GM12878 (cell line): ENCODE measurements around the gene SLC29A4. TPM values are rescaled to one million over a fixed set of nuclear protein-coding genes. Genes with fewer than 3 reads are reported as not detected.
A peak's percentile ranks its signal among the peaks of the same experiment; 100 is the strongest.

ENCODE experiments used
- ATAC-seq: fragments of 200-7000 bp; cut with Tn5 transposase; 3 replicates; pipeline ENCODE4 v1.9.1; 2020; ENCODE audit warnings: mild to moderate bottlenecking, moderate library complexity
- BruUV-seq: library from RNA; stranded (reverse); fragments of 400-500 nt; replicated peaks from 2 replicates; lab custom pipeline; 2021; lab: Mats Ljungman, UMichigan
- CTCF ChIA-PET: fragments of 300-600 bp; sonication (Branson Sonifier 250); formaldehyde crosslinking; extraction: SDS; loops from one replicate; lab custom pipeline; 2021; ENCODE audit warnings: inconsistent platforms; lab: Yijun Ruan, JAX
- POLR2A ChIA-PET: fragments of 350-600 bp; formaldehyde crosslinking; extraction: SDS; loops from one replicate; lab custom pipeline; 2021; ENCODE audit warnings: inconsistent platforms; lab: Charles Lee
- RAD21 ChIA-PET: fragments of 300-600 bp; sonication (Branson Sonifier 250); formaldehyde crosslinking; loops from one replicate; lab custom pipeline; 2023; ENCODE audit warnings: antibody characterized with exemption; ENCODE audit not compliant: unreplicated experiment; lab: Charles Lee
- SMC1A ChIA-PET: fragments of 300-600 bp; sonication (Branson Sonifier 250); formaldehyde crosslinking; loops from one replicate; lab custom pipeline; 2023; ENCODE audit not compliant: unreplicated experiment, uncharacterized antibody; lab: Charles Lee
- DNase-seq: peaks from one replicate; pipeline ENCODE4 v3.0.0-alpha.2; 2011; ENCODE audit warnings: low read depth, low spot score
- FAIRE-seq: peaks from 3 replicates; lab custom pipeline; 2011; peaks lifted over from hg19 to GRCh38; lab: Jason Lieb, UNC
- H2AFZ ChIP-seq: 2 replicates; pipeline ENCODE4 v1.6.0; 2011; ENCODE audit warnings: low read depth, low read length, control low read depth; ENCODE audit not compliant: control insufficient read depth
- H3K27ac ChIP-seq: 2 replicates; pipeline ENCODE4 v1.5.1; 2011; ENCODE audit warnings: control low read depth; ENCODE audit not compliant: control insufficient read depth, insufficient read depth
- H3K27me3 ChIP-seq, 2 experiments: replicated peaks in 1 of 2; 2 replicates each; pipeline versions ENCODE4 v1.6.0 to v1.6.1; 2011; ENCODE audit warnings: low read length in 1 of 2; ENCODE audit not compliant: control insufficient read depth in 2 of 2, insufficient read depth in 2 of 2
- H3K36me3 ChIP-seq, 2 experiments: 2 replicates each; pipeline ENCODE4 v1.5.1; 2011; ENCODE audit warnings: low read length in 1 of 2; ENCODE audit not compliant: control insufficient read depth in 2 of 2, insufficient read depth in 2 of 2
- H3K4me1 ChIP-seq: 2 replicates; pipeline ENCODE4 v1.6.1; 2011; ENCODE audit warnings: mild to moderate bottlenecking, low read length, moderate library complexity, mixed read lengths; ENCODE audit not compliant: control insufficient read depth, insufficient read depth
- H3K4me2 ChIP-seq: 2 replicates; pipeline ENCODE4 v1.6.0; 2011; ENCODE audit warnings: control low read depth; ENCODE audit not compliant: control insufficient read depth, insufficient read depth
- H3K4me3 ChIP-seq: fragments of 200-600 bp; sonication (generic); 2 replicates; pipeline ENCODE4 v1.5.1; 2016
- H3K79me2 ChIP-seq: 2 replicates; pipeline ENCODE4 v1.6.0; 2011; ENCODE audit warnings: low read length; ENCODE audit not compliant: control insufficient read depth, insufficient read depth
- H3K9ac ChIP-seq: 2 replicates; pipeline ENCODE4 v1.8.0; 2011; ENCODE audit warnings: low read length, control low read depth, mixed read lengths; ENCODE audit not compliant: control insufficient read depth, insufficient read depth
- H3K9me3 ChIP-seq: replicated peaks from 3 replicates; pipeline ENCODE4 v1.5.1; 2011; ENCODE audit warnings: mild to moderate bottlenecking, low read length; ENCODE audit not compliant: control insufficient read depth, insufficient read depth
- H4K20me1 ChIP-seq: 2 replicates; pipeline ENCODE4 v1.6.0; 2011; ENCODE audit not compliant: control insufficient read depth, insufficient read depth
- CBX5 ChIP-seq: sonication (generic); IDR thresholded peaks from 2 replicates; pipeline ENCODE4 v1.6.1; 2016; ENCODE audit warnings: low read depth, moderate library complexity, mild to moderate bottlenecking, inconsistent platforms
- CHD1 ChIP-seq: IDR thresholded peaks from 2 replicates; pipeline ENCODE4 v1.6.1; 2012; ENCODE audit warnings: low read depth, low read length, improper control_type of control experiment
- KLF5 ChIP-seq: fragments of 450-650 bp; IDR thresholded peaks from 2 replicates; pipeline ENCODE4 v1.6.1; 2014; ENCODE audit warnings: mild to moderate bottlenecking; ENCODE audit not compliant: partially characterized antibody
- RCOR1 ChIP-seq: conservative IDR thresholded peaks from 2 replicates; pipeline ENCODE4 v1.6.1; 2012; ENCODE audit warnings: low read depth, low read length, improper control_type of control experiment
- RFX5 ChIP-seq: IDR thresholded peaks from 2 replicates; pipeline ENCODE4 v1.6.1; 2011; ENCODE audit warnings: low read depth, low read length, improper control_type of control experiment
- WGBS: methylation state at CpG from one replicate; pipeline ENCODE4 v1.1.6; 2016; ENCODE audit warnings: low lambda C conversion rate; ENCODE audit not compliant: insufficient replicate concordance, insufficient coverage; ENCODE audit errors: missing lambda C conversion rate; 5-methylcytosine and 5-hydroxymethylcytosine counted together
- in situ Hi-C: fragments of 300-500 bp; cut with MboI; formaldehyde crosslinking; loops from 9 replicates; pipeline ENCODE4 v1.14.3; 2018; ENCODE audit warnings: mixed read lengths
- intact Hi-C: fragments of 100-400 bp; cut with micrococcal nuclease; formaldehyde crosslinking; loops from one replicate; pipeline ENCODE4 v1.14.2; 2022; ENCODE audit not compliant: unreplicated experiment
- polyA plus RNA-seq, 11 experiments: library from polyadenylated mRNA; depleted of rRNA in 4 of 11; unstranded in 6 of 11; stranded (reverse) in 5 of 11; fragments of >200 nt; fragmentation: Nextera tagmentation in 4 of 11; fragmentation: Illumina TruSeq in 1 of 11; extraction: Ambion mirVana in 4 of 11; extraction: Trizol in 1 of 11; gene quantifications; 1 replicate in 1 of 11; 2 replicates in 10 of 11; pipeline versions ENCODE4 v1.2.1 to v1.2.3, GENCODE V29; 2011 to 2016; ENCODE audit warnings: inconsistent platforms in 2 of 11, missing spikeins in 2 of 11, low read depth in 1 of 11
- total RNA-seq, 4 experiments: library from RNA; depleted of rRNA in 3 of 4; stranded (reverse); fragments of >200 nt in 3 of 4; fragmentation: Illumina TruSeq in 1 of 4; extraction: Trizol in 1 of 4; gene quantifications; 2 replicates each; pipeline versions ENCODE4 v1.2.1 to v1.2.3, GENCODE V29; 2013 to 2021
- TF ChIP-seq, protein P1 (sequence below): fragments of 450-650 bp; formaldehyde crosslinking; IDR thresholded peaks from 2 replicates; pipeline ENCODE4 v1.4.0; 2020; ENCODE audit warnings: mild to moderate bottlenecking, moderate library complexity

Gene SLC29A4
- total and polyA plus RNA-seq, 10 of the 15 experiments (the other 5 are each of a cell fraction or from before 2014, with no cell fraction given) = 0.11 to 0.72 (median 0.23) TPM; not detected in 3

DNA sequence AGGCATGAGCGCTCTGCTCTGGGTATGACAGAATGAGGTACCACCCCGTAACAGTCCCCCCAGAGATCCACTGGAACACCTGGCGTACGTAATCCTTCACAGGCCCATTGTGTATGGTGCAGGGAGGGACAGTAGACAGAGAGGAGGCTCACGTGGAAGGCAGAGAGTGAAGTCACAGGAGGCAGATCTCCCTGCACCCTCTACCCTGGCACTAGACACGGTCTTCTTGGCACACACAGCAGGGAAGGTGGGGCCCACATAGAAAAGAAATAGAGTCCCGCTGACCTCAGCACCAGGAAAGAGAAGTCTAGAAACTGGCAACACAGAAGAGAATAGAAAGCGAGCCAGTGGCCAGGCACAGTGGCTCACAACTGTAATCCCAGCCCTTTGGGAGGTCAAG, 51.9 kb downstream of the SLC29A4 start:
- ChIA-PET CTCF (no interaction called here), SMC1A (no interaction called here), POLR2A (no interaction called here), RAD21 (no interaction called here)
- in situ Hi-C loops (no loop called here), intact Hi-C loops (loop anchor here (5.0 kb wide), 1 partner anchor 102 kb away; no protein-coding TSS in a partner anchor)
- Histone ChIP-seq H3K27me3 (no peaks in the 10 kb centered on the region), H3K4me2 (no peak overlapping the region), H3K9me3 (peaks cover 3% of the 10 kb centered on the region; the same call in 2 of the 3 replicates), H3K9ac (no peak overlapping the region), H3K36me3 (peaks cover 0 to 4% of the 10 kb centered on the region in 2 experiments), H3K4me3 (no peak overlapping the region), H3K27ac (no peak overlapping the region), H3K4me1 (peaks cover 23% of the 10 kb centered on the region), H3K79me2 (no peaks in the 10 kb centered on the region), H4K20me1 (no peaks in the 10 kb centered on the region), H2AFZ (no peak overlapping the region)
- ATAC-seq (no peak), DNase-seq (no peak), FAIRE-seq (no peak)
- WGBS = 77% methylated on average over 8 of the region's 8 CpGs
- BruUV-seq = no TSS peak
- no peak for TF ChIP-seq RCOR1
- no peak for TF ChIP-seq RFX5
- no peak for TF ChIP-seq CHD1

DNA sequence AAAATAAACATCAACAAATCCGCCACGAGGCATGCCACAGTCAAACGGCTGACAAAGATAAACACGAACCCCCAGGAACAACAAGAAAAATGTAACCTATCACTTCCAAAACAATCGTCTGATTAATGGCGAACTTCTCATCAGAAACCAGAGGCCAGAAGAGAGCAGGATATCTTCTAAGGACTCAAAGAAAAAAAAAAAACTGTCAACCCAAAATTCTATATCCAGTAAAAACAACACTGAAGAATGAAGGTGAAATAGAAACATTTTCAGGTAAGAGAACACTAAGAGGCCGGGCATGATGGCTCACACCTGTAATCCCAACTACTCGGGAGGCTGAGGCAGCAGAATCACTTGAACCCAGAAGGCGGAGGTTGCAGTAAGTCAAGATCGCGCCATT, 54.3 kb downstream of the SLC29A4 start:
- CTCF ChIA-PET = interaction anchor here (0.8 kb wide), 1 partner anchor 39 kb away, joined by 3 read pairs; no protein-coding TSS in a partner anchor
- H3K27me3 ChIP-seq = no peaks in the 10 kb centered on the region
- TF ChIP-seq KLF5 (peak; percentile 24), CBX5 (0 out of 2 replicates have a peak, but pooled peaks have one; percentile 53)
- TF ChIP-seq, protein P1, sequence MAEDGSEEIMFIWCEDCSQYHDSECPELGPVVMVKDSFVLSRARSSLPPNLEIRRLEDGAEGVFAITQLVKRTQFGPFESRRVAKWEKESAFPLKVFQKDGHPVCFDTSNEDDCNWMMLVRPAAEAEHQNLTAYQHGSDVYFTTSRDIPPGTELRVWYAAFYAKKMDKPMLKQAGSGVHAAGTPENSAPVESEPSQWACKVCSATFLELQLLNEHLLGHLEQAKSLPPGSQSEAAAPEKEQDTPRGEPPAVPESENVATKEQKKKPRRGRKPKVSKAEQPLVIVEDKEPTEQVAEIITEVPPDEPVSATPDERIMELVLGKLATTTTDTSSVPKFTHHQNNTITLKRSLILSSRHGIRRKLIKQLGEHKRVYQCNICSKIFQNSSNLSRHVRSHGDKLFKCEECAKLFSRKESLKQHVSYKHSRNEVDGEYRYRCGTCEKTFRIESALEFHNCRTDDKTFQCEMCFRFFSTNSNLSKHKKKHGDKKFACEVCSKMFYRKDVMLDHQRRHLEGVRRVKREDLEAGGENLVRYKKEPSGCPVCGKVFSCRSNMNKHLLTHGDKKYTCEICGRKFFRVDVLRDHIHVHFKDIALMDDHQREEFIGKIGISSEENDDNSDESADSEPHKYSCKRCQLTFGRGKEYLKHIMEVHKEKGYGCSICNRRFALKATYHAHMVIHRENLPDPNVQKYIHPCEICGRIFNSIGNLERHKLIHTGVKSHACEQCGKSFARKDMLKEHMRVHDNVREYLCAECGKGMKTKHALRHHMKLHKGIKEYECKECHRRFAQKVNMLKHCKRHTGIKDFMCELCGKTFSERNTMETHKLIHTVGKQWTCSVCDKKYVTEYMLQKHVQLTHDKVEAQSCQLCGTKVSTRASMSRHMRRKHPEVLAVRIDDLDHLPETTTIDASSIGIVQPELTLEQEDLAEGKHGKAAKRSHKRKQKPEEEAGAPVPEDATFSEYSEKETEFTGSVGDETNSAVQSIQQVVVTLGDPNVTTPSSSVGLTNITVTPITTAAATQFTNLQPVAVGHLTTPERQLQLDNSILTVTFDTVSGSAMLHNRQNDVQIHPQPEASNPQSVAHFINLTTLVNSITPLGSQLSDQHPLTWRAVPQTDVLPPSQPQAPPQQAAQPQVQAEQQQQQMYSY (CRISPR knock-in tag) = no peak
- in situ Hi-C loops = no loop called here
- ATAC-seq (no peak), FAIRE-seq (no peak), DNase-seq (no peak)
- H3K36me3 ChIP-seq = peaks cover 0 to 4% of the 10 kb centered on the region in 2 experiments
- WGBS = 98% methylated on average over 11 of the region's 11 CpGs
- H3K9ac ChIP-seq = no peak overlapping the region
- intact Hi-C loops = no loop called here
- peaks cover 16% of the 10 kb centered on the region for H3K4me1 ChIP-seq
- H2AFZ ChIP-seq = no peak overlapping the region
- peaks cover 5% of the 10 kb centered on the region for H3K9me3 ChIP-seq
- SMC1A ChIA-PET = no interaction called here
- H3K4me2 ChIP-seq = no peak overlapping the region
- no peaks in the 10 kb centered on the region for H3K79me2 ChIP-seq
- POLR2A ChIA-PET = no interaction called here
- no peaks in the 10 kb centered on the region for H4K20me1 ChIP-seq
- no peak overlapping the region for H3K27ac ChIP-seq
- BruUV-seq = no TSS peak
- RAD21 ChIA-PET = no interaction called here
- H3K4me3 ChIP-seq = no peak overlapping the region
